Measurements from ENCODE around the gene PYM1.
A peak's percentile ranks its signal among the peaks of the same experiment; 100 is the strongest.

Gene PYM1

GRCh38 chr12:55955800-55956508 lies 28.3 kb upstream of the PYM1 start:
- Histone ChIP-seq H3K9me3 (ENCODE audit: severe bottlenecking) (no peaks in the 10 kb centered on the region), H3K27ac (ENCODE audit: poor library complexity, severe bottlenecking) (peak overlapping the region; percentile 29), H3K4me3 (ENCODE audit: severe bottlenecking) (no peak overlapping the region), H3K27me3 (ENCODE audit: insufficient read depth, poor library complexity, severe bottlenecking) (no peaks in the 10 kb centered on the region), H3K4me1 (ENCODE audit: insufficient read depth, poor library complexity, severe bottlenecking) (peaks cover 12% of the 10 kb centered on the region), H3K36me3 (ENCODE audit: low read depth) (peaks cover 32% of the 10 kb centered on the region)
- peak; percentile 83 for TF ChIP-seq CTCF (IDR thresholded peaks at IDR 0.05; ENCODE audit: poor library complexity, severe bottlenecking)
- ATAC-seq (ENCODE audit: low read depth) (peak; percentile 89), DNase-seq (ENCODE audit: low spot score) (peak; percentile 87)

- no peaks in the 10 kb centered on the region for H3K9me3 ChIP-seq (ENCODE audit: severe bottlenecking)
- H3K27me3 ChIP-seq (ENCODE audit: insufficient read depth, poor library complexity, severe bottlenecking), result no peaks in the 10 kb centered on the region
- H3K4me3 ChIP-seq (ENCODE audit: severe bottlenecking), result no peak overlapping the region
- DNase-seq (ENCODE audit: low spot score), result no peak
- peak; percentile 2; the same call in 1 of the 3 replicates for ATAC-seq (ENCODE audit: low read depth)
- peaks cover 38% of the 10 kb centered on the region for H3K36me3 ChIP-seq (ENCODE audit: low read depth)
- peaks cover 12% of the 10 kb centered on the region for H3K4me1 ChIP-seq (ENCODE audit: insufficient read depth, poor library complexity, severe bottlenecking)
- peak overlapping the region; percentile 29 for H3K27ac ChIP-seq (ENCODE audit: poor library complexity, severe bottlenecking)
- no peak for TF ChIP-seq CTCF (IDR thresholded peaks at IDR 0.05; ENCODE audit: poor library complexity, severe bottlenecking)
Observed at GRCh38 chr12:55955344-55955743, 27.6 kb upstream of the PYM1 start.

- DNase-seq (ENCODE audit: low spot score), result no peak
- H3K9me3 ChIP-seq (ENCODE audit: severe bottlenecking), result no peaks in the 10 kb centered on the region
- peaks cover 98% of the 10 kb centered on the region for H3K36me3 ChIP-seq (ENCODE audit: low read depth)
- no peak for ATAC-seq (ENCODE audit: low read depth)
- no peak overlapping the region for H3K4me3 ChIP-seq (ENCODE audit: severe bottlenecking)
- no peaks in the 10 kb centered on the region for H3K27me3 ChIP-seq (ENCODE audit: insufficient read depth, poor library complexity, severe bottlenecking)
- TF ChIP-seq CTCF (IDR thresholded peaks at IDR 0.05; ENCODE audit: poor library complexity, severe bottlenecking), result no peak
- H3K4me1 ChIP-seq (ENCODE audit: insufficient read depth, poor library complexity, severe bottlenecking), result no peaks in the 10 kb centered on the region
- no peak overlapping the region for H3K27ac ChIP-seq (ENCODE audit: poor library complexity, severe bottlenecking)
Observed at GRCh38 chr12:55946553-55946952, 18.9 kb upstream of the PYM1 start.

- Histone ChIP-seq H3K27me3 (ENCODE audit: insufficient read depth, poor library complexity, severe bottlenecking) (no peaks in the 10 kb centered on the region), H3K4me1 (ENCODE audit: insufficient read depth, poor library complexity, severe bottlenecking) (peaks cover 25% of the 10 kb centered on the region), H3K4me3 (ENCODE audit: severe bottlenecking) (no peak overlapping the region), H3K36me3 (ENCODE audit: low read depth) (peaks cover 97% of the 10 kb centered on the region), H3K27ac (ENCODE audit: poor library complexity, severe bottlenecking) (no peak overlapping the region), H3K9me3 (ENCODE audit: severe bottlenecking) (no peaks in the 10 kb centered on the region)
- no peak for ATAC-seq (ENCODE audit: low read depth)
- no peak for DNase-seq (ENCODE audit: low spot score)
- TF ChIP-seq CTCF (IDR thresholded peaks at IDR 0.05; ENCODE audit: poor library complexity, severe bottlenecking), result no peak
Observed at GRCh38 chr12:55942577-55943136, 15.0 kb upstream of the PYM1 start.

- no peak for DNase-seq (ENCODE audit: low spot score)
- Histone ChIP-seq H3K4me3 (ENCODE audit: severe bottlenecking) (no peak overlapping the region), H3K4me1 (ENCODE audit: insufficient read depth, poor library complexity, severe bottlenecking) (peaks cover 31% of the 10 kb centered on the region), H3K27me3 (ENCODE audit: insufficient read depth, poor library complexity, severe bottlenecking) (no peaks in the 10 kb centered on the region), H3K27ac (ENCODE audit: poor library complexity, severe bottlenecking) (no peak overlapping the region), H3K9me3 (ENCODE audit: severe bottlenecking) (no peaks in the 10 kb centered on the region), H3K36me3 (ENCODE audit: low read depth) (peaks cover 97% of the 10 kb centered on the region)
- no peak for TF ChIP-seq CTCF (IDR thresholded peaks at IDR 0.05; ENCODE audit: poor library complexity, severe bottlenecking)
- ATAC-seq (ENCODE audit: low read depth), result no peak
Observed at GRCh38 chr12:55942055-55942454, 14.4 kb upstream of the PYM1 start.

All from RWPE2 (cell line).